HG03439 (cell line): Measurements from ENCODE around the gene RCN2.
"Not testable (repeated sequence)": the region's sequence is repeated elsewhere in the genome, so short reads cannot be mapped to it uniquely, and the experiment has no call there.

ENCODE experiments used
- ATAC-seq: cut with Tn5 transposase; IDR thresholded peaks from one replicate; pipeline ENCODE4 v1.9.1; 2021; ENCODE audit warnings: mild to moderate bottlenecking, moderate library complexity; ENCODE audit not compliant: unreplicated experiment

RCN2 gene, protein sequence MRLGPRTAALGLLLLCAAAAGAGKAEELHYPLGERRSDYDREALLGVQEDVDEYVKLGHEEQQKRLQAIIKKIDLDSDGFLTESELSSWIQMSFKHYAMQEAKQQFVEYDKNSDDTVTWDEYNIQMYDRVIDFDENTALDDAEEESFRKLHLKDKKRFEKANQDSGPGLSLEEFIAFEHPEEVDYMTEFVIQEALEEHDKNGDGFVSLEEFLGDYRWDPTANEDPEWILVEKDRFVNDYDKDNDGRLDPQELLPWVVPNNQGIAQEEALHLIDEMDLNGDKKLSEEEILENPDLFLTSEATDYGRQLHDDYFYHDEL

DNA sequence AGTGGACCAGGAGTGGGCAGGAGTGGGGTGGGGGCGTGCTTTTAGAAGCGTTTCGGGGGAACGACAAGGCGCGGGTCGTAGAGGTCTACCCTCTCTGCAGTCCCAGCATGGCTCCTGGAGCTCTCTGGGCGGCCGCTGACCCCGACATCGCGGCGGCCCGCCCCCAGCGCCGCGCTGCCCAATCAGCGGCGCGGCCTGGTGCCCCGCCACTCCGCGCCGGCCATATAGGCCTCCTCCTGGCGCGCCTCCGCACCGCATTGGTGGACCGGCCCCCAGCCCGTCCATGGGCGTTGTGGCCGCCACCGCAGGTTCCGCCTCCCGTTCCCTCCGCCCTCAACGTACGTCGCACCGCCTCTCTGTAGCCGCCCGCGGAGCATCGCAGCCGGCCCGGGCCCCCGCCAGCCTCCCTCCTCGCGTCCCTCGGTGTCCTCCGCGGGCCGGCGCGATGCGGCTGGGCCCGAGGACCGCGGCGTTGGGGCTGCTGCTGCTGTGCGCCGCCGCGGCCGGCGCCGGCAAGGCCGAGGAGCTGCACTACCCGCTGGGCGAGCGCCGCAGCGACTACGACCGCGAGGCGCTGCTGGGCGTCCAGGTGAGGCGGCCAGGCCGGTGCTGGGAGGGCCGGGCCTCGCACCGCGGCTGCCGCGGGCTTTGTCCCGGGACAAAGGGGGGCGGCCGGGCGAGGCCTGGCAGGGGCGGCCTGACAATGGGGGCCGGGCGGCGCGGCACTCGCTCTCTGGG is at the start of gene RCN2:
Gene RCN2, plus strand, starts transcription at position 353 of the 738 bp plus-strand sequence. Its CDS starts 93 bp downstream, at position 446.
- ATAC-seq: peak; percentile 97

DNA sequence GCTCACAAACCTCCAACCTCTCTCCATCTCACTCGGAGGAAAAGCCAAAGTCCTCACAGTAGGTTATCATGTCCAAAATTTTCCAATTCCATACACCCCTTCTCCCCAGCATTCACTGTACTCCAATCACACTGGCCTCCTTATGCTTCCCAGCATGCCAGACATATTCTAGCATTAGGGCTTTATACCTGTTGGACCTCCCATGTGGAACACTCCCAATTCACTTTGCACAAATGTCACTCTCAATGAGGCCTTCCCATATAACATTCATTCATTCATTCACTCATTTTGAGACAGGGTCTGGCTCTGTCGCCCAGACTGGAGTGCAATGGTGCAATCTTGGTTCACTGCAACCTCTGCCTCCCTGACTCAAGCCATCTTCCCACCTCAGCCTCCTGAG is 46.3 kb upstream of the RCN2 start:
- ATAC-seq: no peak

DNA sequence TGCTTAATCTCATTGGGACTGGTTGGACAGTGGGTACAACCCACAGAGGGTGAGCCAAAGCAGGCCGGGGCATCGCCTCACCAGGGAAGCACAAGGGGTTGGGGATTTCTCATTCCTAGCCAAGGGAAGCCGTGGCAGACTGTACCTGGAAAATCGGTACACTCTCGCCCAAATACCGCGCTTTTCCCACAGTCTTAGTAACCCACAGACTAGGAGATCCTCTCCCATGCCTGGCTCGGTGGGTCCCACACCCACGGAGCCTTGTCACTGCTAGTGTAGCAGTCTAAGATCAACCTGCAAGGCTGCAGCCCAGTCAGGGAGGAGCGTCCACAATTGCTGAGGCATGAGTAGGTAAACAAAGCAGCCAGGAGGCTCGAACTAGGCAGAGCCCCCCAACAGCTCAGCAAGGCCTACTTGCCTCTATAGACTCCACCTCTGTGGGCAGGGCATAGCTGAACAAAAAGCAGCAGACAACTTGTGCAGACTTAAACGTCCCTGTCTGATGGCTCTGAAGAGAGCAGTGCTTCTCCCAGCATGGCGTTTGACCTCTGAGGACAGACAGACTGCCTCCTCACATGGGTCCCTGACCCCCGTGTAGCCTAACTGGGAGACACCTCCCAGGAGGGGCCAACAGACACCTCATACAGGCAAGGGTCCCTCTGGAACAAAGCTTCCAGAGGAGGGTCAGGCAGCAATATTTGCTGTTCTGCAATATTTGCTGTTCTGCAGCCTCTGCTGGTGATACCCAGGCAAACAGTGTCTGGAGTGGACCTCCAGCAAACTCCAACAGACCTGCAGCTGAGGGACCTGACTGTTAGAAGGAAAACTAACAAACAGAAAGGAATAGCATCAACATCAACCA is 44.0 kb upstream of the RCN2 start:
- not testable (repeated sequence) for ATAC-seq

DNA sequence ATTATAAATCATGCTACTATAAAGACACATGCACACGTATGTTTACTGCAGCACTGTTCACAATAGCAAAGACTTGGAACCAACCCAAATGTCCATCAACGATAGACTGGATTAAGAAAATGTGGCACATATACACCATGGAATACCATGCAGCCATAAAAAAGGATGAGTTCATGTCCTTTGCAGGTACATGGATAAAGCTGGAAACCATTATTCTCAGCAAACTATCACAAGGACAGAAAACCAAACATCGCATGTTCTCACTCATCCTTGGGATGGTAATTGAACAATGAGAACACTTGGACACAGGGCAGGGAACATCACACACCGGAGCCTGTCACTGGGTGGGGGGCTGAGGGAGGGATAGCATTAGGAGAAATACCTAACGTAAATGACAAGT is 38.7 kb upstream of the RCN2 start:
- ATAC-seq: not testable (repeated sequence)

GRCh38 chr15:76894174-76894573 is 37.4 kb upstream of the RCN2 start:
- no peak for ATAC-seq

DNA sequence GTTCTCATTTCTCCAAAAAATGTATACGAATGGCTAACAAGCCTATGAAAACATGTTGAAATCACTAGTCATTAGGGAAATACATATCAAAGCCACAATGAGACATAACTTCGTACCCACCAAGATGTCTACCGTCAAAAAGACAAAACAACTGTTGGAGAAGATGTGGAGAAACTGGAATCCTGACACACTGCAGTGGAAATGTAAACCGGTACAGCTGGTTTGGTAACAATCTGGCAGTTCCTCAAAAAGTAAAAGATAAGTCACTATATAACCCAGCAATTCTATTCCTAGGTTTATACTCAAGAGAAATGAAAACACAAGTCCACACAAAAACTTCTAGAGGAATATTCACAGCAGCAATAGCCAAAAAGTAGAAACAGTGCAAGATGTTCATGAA is 33.4 kb upstream of the RCN2 start:
- no peak for ATAC-seq

GRCh38 chr15:76899176-76899930 is 32.2 kb upstream of the RCN2 start:
- not testable (repeated sequence) for ATAC-seq

DNA sequence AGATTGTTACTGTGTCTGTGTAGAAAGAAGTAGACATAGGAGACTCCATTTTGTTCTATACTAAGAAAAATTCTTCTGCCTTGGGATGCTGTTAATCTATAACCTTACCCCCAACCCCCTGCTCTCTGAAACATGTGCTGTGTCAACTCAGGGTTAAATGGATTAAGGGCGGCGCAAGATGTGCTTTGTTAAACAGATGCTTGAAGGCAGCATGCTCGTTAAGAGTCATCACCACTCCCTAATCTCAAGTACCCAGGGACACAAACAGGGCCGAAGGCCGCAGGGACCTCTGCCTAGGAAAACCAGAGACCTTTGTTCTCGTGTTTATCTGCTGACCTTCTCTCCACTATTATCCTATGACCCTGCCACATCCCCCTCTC is 31.6 kb upstream of the RCN2 start:
- ATAC-seq: not testable (repeated sequence)

GRCh38 chr15:76901965-76902364 is 29.6 kb upstream of the RCN2 start:
- no peak for ATAC-seq

- no peak for ATAC-seq
These were observed 28.3 kb upstream of the RCN2 start for GRCh38 chr15:76903251-76903681.

GRCh38 chr15:76904461-76905012 is 27.0 kb upstream of the RCN2 start:
- ATAC-seq: peak; percentile 34

DNA sequence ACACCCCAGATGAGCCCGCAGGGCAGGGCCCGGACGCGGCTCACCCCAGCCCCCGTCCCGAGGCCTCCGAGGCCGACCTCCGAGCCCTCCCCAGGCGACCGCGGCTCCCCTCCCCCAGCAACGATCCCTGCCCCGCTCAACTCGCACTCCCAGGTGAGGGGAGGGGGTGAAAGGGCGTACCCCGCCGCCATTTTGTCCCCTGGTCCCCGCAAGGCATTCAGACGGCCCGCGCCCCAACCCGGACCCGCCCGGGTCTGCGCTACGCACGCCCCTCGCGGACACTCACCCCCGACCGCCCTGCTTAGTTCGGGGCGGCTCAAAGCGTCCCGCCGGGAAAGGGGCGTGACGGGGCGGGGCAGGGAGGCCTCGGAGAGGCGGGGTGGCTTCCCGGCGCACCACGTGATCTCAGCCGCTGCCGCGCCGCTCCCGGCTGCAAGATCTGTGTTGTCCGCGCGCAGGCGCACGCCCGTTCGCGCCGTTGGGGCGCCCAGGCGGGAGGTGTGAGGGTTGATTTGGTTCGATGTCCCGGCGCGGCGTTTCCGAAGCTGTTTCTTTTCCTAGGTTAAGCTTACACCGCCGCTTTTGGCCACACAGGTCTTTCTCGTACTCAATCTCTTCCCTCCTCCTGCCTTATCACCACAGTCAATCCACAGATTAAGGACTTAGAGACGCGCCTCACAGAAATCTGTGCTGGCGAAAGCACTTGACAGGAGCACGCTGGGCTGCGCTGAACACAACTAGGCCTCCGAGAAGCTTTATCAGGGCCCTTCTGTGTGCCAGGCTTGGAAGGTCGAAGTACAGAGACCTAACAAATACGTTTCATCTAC is 26.3 kb upstream of the RCN2 start, which contains the start of gene SCAPER:
Gene SCAPER, minus strand, starts transcription at position 328 of the 827 bp plus-strand sequence. CDS start 21,523 bp downstream, outside the sequence.
- peak; percentile 87 for ATAC-seq

DNA sequence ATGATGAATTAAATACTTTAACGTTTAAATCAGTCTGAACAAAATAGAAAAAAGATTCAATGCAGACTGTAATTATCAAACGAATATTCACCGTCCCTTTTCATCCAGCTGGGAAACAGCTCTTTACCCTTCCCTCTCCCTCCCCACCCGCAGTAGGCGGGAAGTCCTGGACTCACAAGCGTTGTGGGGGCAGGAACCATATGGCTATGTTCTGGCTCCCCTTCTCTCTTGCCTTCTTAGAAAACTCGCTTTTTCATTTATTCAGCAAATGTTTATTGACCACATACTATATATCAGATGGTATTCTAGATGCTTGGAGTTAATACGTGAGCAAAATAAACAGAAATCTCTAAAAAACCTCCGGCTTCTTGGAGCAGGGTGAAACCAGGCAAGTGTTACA is 25.7 kb upstream of the RCN2 start:
- no peak for ATAC-seq

DNA sequence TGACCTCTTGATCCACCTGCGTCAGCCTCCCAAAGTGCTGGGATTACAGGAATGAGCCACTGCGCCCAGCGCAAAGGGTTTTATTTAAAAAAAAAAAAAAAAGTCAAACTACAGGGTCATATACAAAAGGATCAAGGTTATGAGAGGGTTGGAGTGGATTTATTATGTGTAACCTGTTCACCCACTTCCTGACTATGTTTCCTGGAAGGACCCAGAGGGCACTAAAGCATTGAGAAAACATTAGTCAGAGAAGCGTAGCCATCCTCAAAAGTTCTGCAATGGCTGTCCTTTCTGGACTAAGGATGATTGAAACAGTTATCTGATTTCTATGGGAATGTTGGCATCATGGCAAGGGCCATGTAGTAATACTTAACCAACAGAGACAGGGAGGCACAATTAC is 19.1 kb upstream of the RCN2 start:
- ATAC-seq: no peak

- ATAC-seq: no peak
These were observed 17.8 kb upstream of the RCN2 start for GRCh38 chr15:76913737-76914136.

- no peak for ATAC-seq
These were observed 15.2 kb upstream of the RCN2 start for GRCh38 chr15:76916369-76916768.

DNA sequence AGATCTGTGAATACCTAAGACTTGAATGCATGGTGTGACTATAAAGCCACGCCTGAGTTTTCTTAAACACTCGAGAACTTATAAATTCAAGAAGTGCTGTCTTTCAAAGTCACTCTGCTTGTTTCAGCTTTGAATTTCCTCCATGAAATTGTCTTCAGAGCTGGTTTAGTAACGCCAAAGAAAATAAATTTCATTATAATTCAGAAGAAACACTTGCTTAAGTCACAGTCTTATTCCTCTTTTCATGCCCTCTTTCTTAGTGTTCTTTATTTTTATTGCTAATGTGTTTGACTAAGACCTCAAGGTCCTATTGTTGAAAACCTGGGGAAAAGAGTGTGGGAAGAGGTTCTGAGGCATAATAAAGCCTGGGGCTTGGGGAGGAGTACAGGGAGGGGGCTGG is 3.3 kb upstream of the RCN2 start:
- no peak for ATAC-seq

- ATAC-seq: no peak
These were observed 2.4 kb upstream of the RCN2 start for GRCh38 chr15:76929011-76929760.
